GM23338 (cell line): ENCODE data around the gene SWT1.

Source experiments
- CTCF ChIP-seq, 2 experiments: fragments of 200-600 bp in 1 of 2; sonication (generic) in 1 of 2; conservative IDR thresholded peaks; 2 replicates each; pipeline versions ENCODE4 v1.5.1 to v1.6.1; 2016 to 2017; ENCODE audit warnings: antibody characterized with exemption in 2 of 2, low read depth in 2 of 2, mild to moderate bottlenecking in 2 of 2, moderate library complexity in 1 of 2
- POLR2AphosphoS5 ChIP-seq: IDR thresholded peaks from 2 replicates; pipeline ENCODE4 v1.6.1; 2016; ENCODE audit warnings: antibody characterized with exemption, low read depth

DNA sequence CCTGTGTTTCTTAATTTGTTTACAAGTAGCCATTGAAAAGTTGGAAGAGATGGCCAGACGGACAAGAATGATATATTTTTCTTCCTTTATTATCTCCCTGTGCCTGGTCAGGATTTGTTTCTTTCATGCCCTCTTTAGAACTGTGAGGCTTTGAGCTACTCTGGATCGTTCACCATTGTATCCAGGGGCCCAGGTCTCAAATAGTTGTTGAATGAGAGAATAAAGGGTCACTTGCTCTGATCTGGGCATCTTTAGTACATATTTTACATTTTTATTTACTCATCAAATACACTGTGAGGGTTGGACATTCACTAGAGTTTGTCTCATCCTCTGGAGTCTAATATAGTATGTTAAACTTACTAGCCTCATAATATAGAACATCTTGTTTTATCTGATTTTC lies 111.4 kb downstream of the SWT1 start:
- no peak for TF ChIP-seq CTCF (conservative IDR thresholded peaks at IDR 0.05; ENCODE audit: low read depth in 2 of 2)
- TF ChIP-seq POLR2AphosphoS5: no peak
